Stimulated activated effector memory CD8-positive, alpha-beta T cell treated with anti-CD3 and anti-CD28 coated beads, Interleukin-12 subunit alpha, Interleukin-12 subunit beta, amount 100 ng/mL, for 72 hours (primary cell): ENCODE data around the gene USP14.

Source experiments
- ATAC-seq: fragments of 150-1000 bp; cut with Tn5 transposase; 2 replicates; pipeline ENCODE4 v1.10.0; 2021
- DNase-seq, 2 donors: peaks; one replicate each; pipeline ENCODE4 v3.0.0; 2021 to 2022; ENCODE audit warnings: low spot score in 2 of 2
- H3K27ac Mint-ChIP-seq: one replicate; pipeline ENCODE4 v1.8.0; 2022; ENCODE audit warnings: mild to moderate bottlenecking, mixed read lengths
- H3K36me3 Mint-ChIP-seq: one replicate; pipeline ENCODE4 v1.8.0; 2022; ENCODE audit warnings: mild to moderate bottlenecking, mixed read lengths
- H3K4me1 Mint-ChIP-seq: one replicate; pipeline ENCODE4 v1.8.0; 2022; ENCODE audit warnings: mixed read lengths
- H3K4me3 Mint-ChIP-seq: one replicate; pipeline ENCODE4 v1.8.0; 2022; ENCODE audit warnings: mild to moderate bottlenecking, mixed read lengths
- H3K9me3 Mint-ChIP-seq: one replicate; pipeline ENCODE4 v1.8.0; 2022; ENCODE audit warnings: mixed read lengths

USP14 gene

GRCh38 chr18:148841-149240 is 9.5 kb upstream of the USP14 start:
- Mint-ChIP-seq H3K27ac (no peak overlapping the region), H3K9me3 (no peaks in the 10 kb centered on the region), H3K4me3 (no peak overlapping the region), H3K4me1 (no peaks in the 10 kb centered on the region), H3K36me3 (no peaks in the 10 kb centered on the region)
- no peak for ATAC-seq
- no peak for DNase-seq

GRCh38 chr18:154151-154550 is 4.2 kb upstream of the USP14 start:
- DNase-seq (no peak), ATAC-seq (no peak)
- peaks cover 5% of the 10 kb centered on the region for H3K36me3 Mint-ChIP-seq
- no peak overlapping the region for H3K4me3 Mint-ChIP-seq
- H3K9me3 Mint-ChIP-seq: no peaks in the 10 kb centered on the region
- no peaks in the 10 kb centered on the region for H3K4me1 Mint-ChIP-seq
- no peak overlapping the region for H3K27ac Mint-ChIP-seq

- Mint-ChIP-seq H3K4me1 (no peaks in the 10 kb centered on the region), H3K27ac (no peak overlapping the region), H3K4me3 (no peak overlapping the region), H3K36me3 (peaks cover 8% of the 10 kb centered on the region), H3K9me3 (no peaks in the 10 kb centered on the region)
- ATAC-seq (no peak), DNase-seq (no peak)
Observed at GRCh38 chr18:155688-156087, 2.7 kb upstream of the USP14 start.

GRCh38 chr18:156514-157230 is 1.7 kb upstream of the USP14 start:
- Mint-ChIP-seq H3K36me3 (peaks cover 16% of the 10 kb centered on the region), H3K4me1 (peaks cover 7% of the 10 kb centered on the region), H3K4me3 (no peak overlapping the region), H3K9me3 (no peaks in the 10 kb centered on the region), H3K27ac (no peak overlapping the region)
- ATAC-seq (no peak), DNase-seq (no peak)

- Mint-ChIP-seq H3K36me3 (peaks cover 35% of the 10 kb centered on the region), H3K27ac (peak overlapping the region; percentile 93)
- peak in 1 of 2 donors; percentile 57 for DNase-seq
Observed at GRCh38 chr18:159037-159652, 788 bp downstream of the USP14 start.

GRCh38 chr18:159933-160332 is 1.6 kb downstream of the USP14 start:
- DNase-seq (no peak), ATAC-seq (no peak)
- Mint-ChIP-seq H3K36me3 (peaks cover 43% of the 10 kb centered on the region), H3K4me1 (peaks cover 14% of the 10 kb centered on the region), H3K4me3 (peak overlapping the region; percentile 82), H3K9me3 (no peaks in the 10 kb centered on the region), H3K27ac (peak overlapping the region; percentile 93)

More at GRCh38 chr18:159037-159652, 788 bp downstream of the USP14 start:
- no peak for ATAC-seq
- peaks cover 14% of the 10 kb centered on the region for H3K4me1 Mint-ChIP-seq
- peak overlapping the region; percentile 82 for H3K4me3 Mint-ChIP-seq
- H3K9me3 Mint-ChIP-seq: no peaks in the 10 kb centered on the region

- no peak for DNase-seq
- peak overlapping the region; percentile 41 for H3K27ac Mint-ChIP-seq
- peak overlapping the region; percentile 82 for H3K4me3 Mint-ChIP-seq
- ATAC-seq: no peak
- no peaks in the 10 kb centered on the region for H3K9me3 Mint-ChIP-seq
- peaks cover 14% of the 10 kb centered on the region for H3K4me1 Mint-ChIP-seq
- peaks cover 54% of the 10 kb centered on the region for H3K36me3 Mint-ChIP-seq
Observed at GRCh38 chr18:160831-161570, 2.6 kb downstream of the USP14 start.

GRCh38 chr18:172361-172760 is 14.0 kb downstream of the USP14 start:
- ATAC-seq (no peak), DNase-seq (no peak)
- peaks cover 89% of the 10 kb centered on the region for H3K36me3 Mint-ChIP-seq
- H3K9me3 Mint-ChIP-seq: no peaks in the 10 kb centered on the region
- no peak overlapping the region for H3K4me3 Mint-ChIP-seq
- H3K27ac Mint-ChIP-seq: no peak overlapping the region
- H3K4me1 Mint-ChIP-seq: no peaks in the 10 kb centered on the region

- Mint-ChIP-seq H3K27ac (no peak overlapping the region), H3K4me1 (peaks cover 18% of the 10 kb centered on the region), H3K36me3 (peaks cover 89% of the 10 kb centered on the region), H3K9me3 (no peaks in the 10 kb centered on the region), H3K4me3 (no peak overlapping the region)
- DNase-seq: no peak
- ATAC-seq: no peak
Observed at GRCh38 chr18:179499-179898, 21.1 kb downstream of the USP14 start.

GRCh38 chr18:181711-182110 is 23.4 kb downstream of the USP14 start:
- H3K9me3 Mint-ChIP-seq: no peaks in the 10 kb centered on the region
- DNase-seq (no peak), ATAC-seq (no peak)
- no peak overlapping the region for H3K4me3 Mint-ChIP-seq
- H3K27ac Mint-ChIP-seq: no peak overlapping the region
- H3K36me3 Mint-ChIP-seq: peaks cover 93% of the 10 kb centered on the region
- H3K4me1 Mint-ChIP-seq: peaks cover 18% of the 10 kb centered on the region

GRCh38 chr18:183769-184168 is 25.4 kb downstream of the USP14 start:
- Mint-ChIP-seq H3K27ac (no peak overlapping the region), H3K9me3 (no peaks in the 10 kb centered on the region), H3K36me3 (peaks cover 99% of the 10 kb centered on the region), H3K4me3 (no peak overlapping the region), H3K4me1 (peaks cover 12% of the 10 kb centered on the region)
- no peak for DNase-seq
- no peak for ATAC-seq

- Mint-ChIP-seq H3K9me3 (no peaks in the 10 kb centered on the region), H3K27ac (no peak overlapping the region), H3K4me1 (peaks cover 6% of the 10 kb centered on the region), H3K4me3 (no peak overlapping the region), H3K36me3 (peaks cover 84% of the 10 kb centered on the region)
- DNase-seq: no peak
- no peak for ATAC-seq
Observed at GRCh38 chr18:189254-189653, 30.9 kb downstream of the USP14 start.

- no peak for DNase-seq
- H3K36me3 Mint-ChIP-seq: peaks cover 84% of the 10 kb centered on the region
- ATAC-seq: peak; percentile 24
- no peak overlapping the region for H3K4me3 Mint-ChIP-seq
- H3K27ac Mint-ChIP-seq: peak overlapping the region; percentile 14
- no peaks in the 10 kb centered on the region for H3K9me3 Mint-ChIP-seq
- H3K4me1 Mint-ChIP-seq: peaks cover 6% of the 10 kb centered on the region
Observed at GRCh38 chr18:191725-192124, 33.4 kb downstream of the USP14 start.

- Mint-ChIP-seq H3K36me3 (peaks cover 84% of the 10 kb centered on the region), H3K4me1 (peaks cover 6% of the 10 kb centered on the region), H3K27ac (no peak overlapping the region), H3K9me3 (no peaks in the 10 kb centered on the region), H3K4me3 (no peak overlapping the region)
- no peak for DNase-seq
- ATAC-seq: no peak
Observed at GRCh38 chr18:192801-193200, 34.4 kb downstream of the USP14 start.

GRCh38 chr18:195651-196050 is 37.3 kb downstream of the USP14 start:
- no peak for ATAC-seq
- Mint-ChIP-seq H3K4me1 (peaks cover 6% of the 10 kb centered on the region), H3K4me3 (no peak overlapping the region), H3K9me3 (no peaks in the 10 kb centered on the region), H3K36me3 (peaks cover 84% of the 10 kb centered on the region), H3K27ac (no peak overlapping the region)
- DNase-seq: no peak

GRCh38 chr18:199214-199613 is 40.9 kb downstream of the USP14 start:
- no peak for ATAC-seq
- Mint-ChIP-seq H3K4me1 (no peaks in the 10 kb centered on the region), H3K36me3 (peaks cover 97% of the 10 kb centered on the region), H3K9me3 (no peaks in the 10 kb centered on the region), H3K4me3 (no peak overlapping the region), H3K27ac (no peak overlapping the region)
- DNase-seq: no peak
